CD4-positive, alpha-beta T cell treated with Interleukin-6 for 4 hours (primary cell): Measurements from ENCODE around the gene STUB1.
A peak's percentile ranks its signal among the peaks of the same experiment; 100 is the strongest.

Experiments
- DNase-seq: peaks from one replicate; pipeline ENCODE4 v3.0.0-alpha.2; 2020; ENCODE audit warnings: mixed read lengths

The STUB1 gene

GRCh38 chr16:714558-715476, 34.6 kb downstream of the STUB1 start, which contains the start of gene METRN:
Gene METRN, plus strand, starts transcription at chr16:715118. Its CDS starts 172 bp downstream, at chr16:715290.
- peak; percentile 95 for DNase-seq

GRCh38 chr16:715477-716199, 35.4 kb downstream of the STUB1 start:
- peak; percentile 29 for DNase-seq

- DNase-seq = no peak
Measured at GRCh38 chr16:716200-716568, 36.0 kb downstream of the STUB1 start.

- no peak for DNase-seq
Measured at GRCh38 chr16:716768-717325, 36.6 kb downstream of the STUB1 start.

- DNase-seq = no peak
Measured at GRCh38 chr16:717450-718245, 37.4 kb downstream of the STUB1 start.

GRCh38 chr16:718389-718788, 38.2 kb downstream of the STUB1 start:
- DNase-seq = no peak

- no peak for DNase-seq
Measured at GRCh38 chr16:718922-719321, 38.7 kb downstream of the STUB1 start.

GRCh38 chr16:719815-720446, 39.7 kb downstream of the STUB1 start:
- no peak for DNase-seq

GRCh38 chr16:720447-720989, 40.3 kb downstream of the STUB1 start:
- peak; percentile 56 for DNase-seq

GRCh38 chr16:720990-721764, 41.0 kb downstream of the STUB1 start, which contains the start of gene ANTKMT:
Gene ANTKMT, plus strand, starts transcription at chr16:721146. Its CDS starts 129 bp downstream, at chr16:721275.
- peak; percentile 84 for DNase-seq

- no peak for DNase-seq
Measured at GRCh38 chr16:721765-722540, 41.7 kb downstream of the STUB1 start.

- no peak for DNase-seq
Measured at GRCh38 chr16:722835-723633, 42.8 kb downstream of the STUB1 start.

- DNase-seq = no peak
Measured at GRCh38 chr16:723695-724094, 43.5 kb downstream of the STUB1 start.

- no peak for DNase-seq
Measured at GRCh38 chr16:724188-725040, 44.2 kb downstream of the STUB1 start.

- no peak for DNase-seq
Measured at GRCh38 chr16:725041-725376, 44.8 kb downstream of the STUB1 start.

GRCh38 chr16:725463-726187, 45.4 kb downstream of the STUB1 start:
- no peak for DNase-seq

- no peak for DNase-seq
Measured at GRCh38 chr16:726188-726437, 45.9 kb downstream of the STUB1 start.
